ENCODE results near the gene THAP5.

THAP5 gene

GRCh38 chr7:108609643-108610042, 40.1 kb upstream of the THAP5 start:
- TF ChIP-seq CTCF (IDR thresholded peaks at IDR 0.05; ENCODE audit: control insufficient read depth, extremely low read depth, insufficient read depth), result no peak
- DNase-seq (ENCODE audit: low read depth), result no peak
- no peak overlapping the region for H3K4me3 ChIP-seq (ENCODE audit: low read depth, low read length)

GRCh38 chr7:108605559-108606201, 36.2 kb upstream of the THAP5 start:
- no peak overlapping the region for H3K4me3 ChIP-seq (ENCODE audit: low read depth, low read length)
- no peak for TF ChIP-seq CTCF (IDR thresholded peaks at IDR 0.05; ENCODE audit: control insufficient read depth, extremely low read depth, insufficient read depth)
- no peak for DNase-seq (ENCODE audit: low read depth)

- no peak for TF ChIP-seq CTCF (IDR thresholded peaks at IDR 0.05; ENCODE audit: control insufficient read depth, extremely low read depth, insufficient read depth)
- no peak overlapping the region for H3K4me3 ChIP-seq (ENCODE audit: low read depth, low read length)
- DNase-seq (ENCODE audit: low read depth), result no peak
These were observed 35.0 kb upstream of the THAP5 start for GRCh38 chr7:108604307-108605077.

DNA sequence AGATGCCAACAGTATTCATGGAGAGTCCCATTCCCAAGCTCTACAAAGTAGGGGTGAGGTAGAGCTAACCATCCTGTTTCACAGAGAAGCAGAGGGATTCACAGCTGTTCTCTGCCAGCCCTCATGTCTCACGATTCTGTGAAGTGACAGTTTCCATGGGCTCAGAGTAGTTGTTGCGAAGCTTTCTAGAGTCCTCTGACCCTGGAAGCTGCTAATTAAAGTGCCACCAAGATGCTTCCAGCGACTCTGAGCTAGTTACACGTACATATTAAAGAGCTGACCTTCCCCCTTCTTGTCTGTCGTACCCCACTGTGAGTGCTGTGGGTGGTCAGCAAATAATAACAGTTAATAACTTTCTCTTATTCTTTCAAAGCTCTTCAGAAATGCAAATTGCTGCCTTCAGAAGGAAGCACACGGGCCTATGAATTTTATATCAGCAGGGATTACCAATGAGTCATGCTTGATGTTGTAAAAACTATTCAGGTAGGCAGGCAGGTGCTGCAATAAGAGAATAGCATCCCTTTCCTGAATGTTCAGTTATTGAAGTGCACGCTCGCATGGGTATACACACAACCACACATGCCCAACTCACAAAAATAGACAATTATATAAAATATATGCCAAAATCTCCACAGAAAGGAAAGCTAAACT, 34.3 kb upstream of the THAP5 start:
- H3K4me3 ChIP-seq (ENCODE audit: low read depth, low read length), result no peak overlapping the region
- no peak for DNase-seq (ENCODE audit: low read depth)
- no peak for TF ChIP-seq CTCF (IDR thresholded peaks at IDR 0.05; ENCODE audit: control insufficient read depth, extremely low read depth, insufficient read depth)

GRCh38 chr7:108600399-108600798, 30.9 kb upstream of the THAP5 start:
- no peak overlapping the region for H3K4me3 ChIP-seq (ENCODE audit: low read depth, low read length)
- TF ChIP-seq CTCF (IDR thresholded peaks at IDR 0.05; ENCODE audit: control insufficient read depth, extremely low read depth, insufficient read depth), result no peak
- DNase-seq (ENCODE audit: low read depth), result peak; percentile 54

DNA sequence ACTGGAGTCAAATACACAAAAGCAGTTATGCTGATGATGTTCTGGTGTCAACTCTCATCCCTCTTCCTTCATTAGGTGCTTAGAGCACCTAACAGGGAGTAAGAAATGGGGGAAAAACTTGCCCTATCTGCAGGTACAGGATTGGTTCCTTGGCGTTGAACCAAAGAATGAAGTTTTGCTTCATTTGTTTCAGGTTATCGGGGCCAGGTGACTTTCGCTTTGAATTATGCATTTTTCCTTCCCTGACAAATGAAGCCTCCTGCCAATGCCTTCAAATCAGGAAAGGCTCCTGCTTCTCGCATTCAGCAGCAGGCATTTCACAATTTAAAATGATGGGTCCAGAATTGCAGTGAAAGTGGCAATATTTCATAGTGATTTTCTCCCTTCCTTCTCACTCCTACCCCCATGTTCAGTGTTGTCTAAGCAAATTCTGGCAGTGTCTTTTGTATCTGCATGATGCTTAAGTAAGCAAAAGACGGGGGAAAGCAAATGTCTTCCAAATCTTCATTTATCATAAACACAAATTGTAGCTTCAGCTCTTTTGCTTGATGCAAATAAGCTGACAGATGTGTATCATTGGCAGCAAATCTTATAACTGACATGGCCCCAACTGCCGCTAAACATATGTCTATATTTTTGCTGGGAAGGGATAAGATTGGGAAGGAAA, 29.5 kb upstream of the THAP5 start:
- no peak for DNase-seq (ENCODE audit: low read depth)
- no peak for TF ChIP-seq CTCF (IDR thresholded peaks at IDR 0.05; ENCODE audit: control insufficient read depth, extremely low read depth, insufficient read depth)
- no peak overlapping the region for H3K4me3 ChIP-seq (ENCODE audit: low read depth, low read length)
